Vagina (tissue), 2 donors: ENCODE results near the gene ADGRG6.

Experiments used
- CTCF ChIP-seq, 3 experiments: fragments of 450-650 bp in 2 of 3; fragments of 200-600 bp in 1 of 3; sonication (generic) in 1 of 3; IDR thresholded peaks; one replicate each; pipeline ENCODE4 v1.5.1; 2017 to 2019; ENCODE audit warnings: antibody characterized with exemption in 3 of 3, mild to moderate bottlenecking in 2 of 3, moderate library complexity in 2 of 3
- POLR2A ChIP-seq, 2 donors: fragments of 450-650 bp; IDR thresholded peaks; one replicate each; pipeline ENCODE4 v1.6.1; 2017; ENCODE audit warnings: antibody characterized with exemption in 2 of 2, mild to moderate bottlenecking in 2 of 2, moderate library complexity in 2 of 2
- POLR2AphosphoS5 ChIP-seq, 2 donors: sonication (generic); formaldehyde crosslinking; IDR thresholded peaks; one replicate each; pipeline ENCODE4 v1.9.0; 2017; ENCODE audit warnings: antibody characterized with exemption in 2 of 2, mild to moderate bottlenecking in 2 of 2, low read depth in 1 of 2; ENCODE audit not compliant: insufficient read depth in 1 of 2

DNA sequence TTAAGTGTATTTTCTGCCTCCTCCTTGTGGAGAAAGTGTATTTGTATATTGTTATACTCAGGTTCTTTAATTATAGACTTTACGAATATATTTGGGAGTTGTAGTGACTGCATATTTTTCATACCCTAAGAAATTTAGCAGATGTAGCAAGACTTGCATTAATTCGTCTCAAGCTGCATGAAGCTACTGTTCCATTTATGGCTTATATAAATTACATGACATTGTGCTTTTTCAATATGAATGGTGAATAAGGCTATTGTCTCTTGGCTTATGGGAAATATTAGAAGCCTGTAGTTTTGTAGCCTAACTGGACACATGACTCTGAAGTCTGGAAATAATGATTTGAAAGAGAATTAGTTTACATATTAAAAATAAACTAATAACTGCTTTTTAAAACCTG is 2.4 kb downstream of the ADGRG6 start:
- TF ChIP-seq CTCF (IDR thresholded peaks at IDR 0.05) (no peak), POLR2AphosphoS5 (IDR thresholded peaks at IDR 0.05; ENCODE audit: insufficient read depth in 1 of 2, low read depth in 1 of 2) (no peak), POLR2A (IDR thresholded peaks at IDR 0.05) (no peak)
